ENCODE results near the gene SLC17A7.

Gene SLC17A7

GRCh38 chr19:49403404-49404187 lies 37.7 kb downstream of the SLC17A7 start:
- DNase-seq, result peak in 1 of 2 donors; percentile 41

- no peak for DNase-seq
Observed at GRCh38 chr19:49400029-49400428, 41.3 kb downstream of the SLC17A7 start.

- no peak for DNase-seq
Observed at GRCh38 chr19:49398931-49399330, 42.4 kb downstream of the SLC17A7 start.

- no peak for DNase-seq
Observed at GRCh38 chr19:49398001-49398615, 43.2 kb downstream of the SLC17A7 start.

- no peak for DNase-seq
Observed at GRCh38 chr19:49396738-49397505, 44.4 kb downstream of the SLC17A7 start.

- DNase-seq, result no peak
Observed at GRCh38 chr19:49395581-49396407, 45.5 kb downstream of the SLC17A7 start.

- DNase-seq, result no peak
Observed at GRCh38 chr19:49393881-49394280, 47.4 kb downstream of the SLC17A7 start.

- peak; percentile 82 to 85 for DNase-seq
Observed at GRCh38 chr19:49391581-49392399, 49.5 kb downstream of the SLC17A7 start.

GRCh38 chr19:49390929-49391359 lies 50.4 kb downstream of the SLC17A7 start:
- peak in 1 of 2 donors; percentile 55 for DNase-seq

GRCh38 chr19:49390131-49390928 lies 51.0 kb downstream of the SLC17A7 start:
- DNase-seq, result no peak

GRCh38 chr19:49389406-49389805 lies 51.9 kb downstream of the SLC17A7 start:
- no peak for DNase-seq

GRCh38 chr19:49387936-49388372 lies 53.4 kb downstream of the SLC17A7 start, which contains the start of gene KASH5:
Gene KASH5 (plus strand): TSS chr19:49388249. CDS start chr19:49390884, 2,635 bp downstream.
- peak; percentile 91 to 92 for DNase-seq

- DNase-seq, result no peak
Observed at GRCh38 chr19:49383599-49383998, 57.7 kb downstream of the SLC17A7 start.

GRCh38 chr19:49382639-49383038 lies 58.7 kb downstream of the SLC17A7 start:
- DNase-seq, result no peak

GRCh38 chr19:49380391-49380790 lies 60.9 kb downstream of the SLC17A7 start:
- no peak for DNase-seq
